Ovary (tissue), 3 donors: ENCODE measurements around the gene CCT8.

ENCODE experiments used
- CTCF ChIP-seq, 3 donors: fragments of 450-650 bp in 2 of 3; fragments of 200-600 bp in 1 of 3; IDR thresholded peaks; one replicate each; pipeline versions ENCODE4 v1.5.1 to v1.8.0; 2016 to 2022; ENCODE audit warnings: antibody characterized with exemption in 3 of 3, mild to moderate bottlenecking in 1 of 3
- EP300 ChIP-seq: sonication (generic); formaldehyde crosslinking; IDR thresholded peaks from one replicate; pipeline ENCODE4 v1.6.1; 2017; ENCODE audit warnings: antibody characterized with exemption
- POLR2A ChIP-seq: fragments of 450-650 bp; IDR thresholded peaks from one replicate; pipeline ENCODE4 v1.6.1; 2017; ENCODE audit warnings: antibody characterized with exemption, mild to moderate bottlenecking, moderate library complexity
- donor health status: DM: no; HTN: no; CAD: no.

GRCh38 chr21:29008367-29008766, 65.1 kb downstream of the CCT8 start:
- TF ChIP-seq EP300 (no peak), CTCF (IDR thresholded peaks at IDR 0.05) (no peak), POLR2A (no peak)
